Endothelial cell (in vitro differentiated cells): ENCODE measurements around the gene CACFD1. TPM values are rescaled to one million over a fixed set of nuclear protein-coding genes. Genes with fewer than 3 reads are reported as not detected.

ENCODE experiments used
- DNase-seq: peaks from one replicate; pipeline ENCODE4 v3.0.0; 2021; ENCODE audit warnings: low spot score
- H3K27ac Mint-ChIP-seq: one replicate; pipeline ENCODE4 v1.8.0; 2021; ENCODE audit warnings: mixed read lengths, inconsistent platforms; ENCODE audit not compliant: unreplicated experiment
- H3K27me3 Mint-ChIP-seq: one replicate; pipeline ENCODE4 v1.8.0; 2021; ENCODE audit warnings: mild to moderate bottlenecking, moderate library complexity, mixed read lengths, inconsistent platforms; ENCODE audit not compliant: unreplicated experiment
- H3K36me3 Mint-ChIP-seq: one replicate; pipeline ENCODE4 v1.8.0; 2021; ENCODE audit warnings: mild to moderate bottlenecking, low read depth, mixed read lengths, inconsistent platforms; ENCODE audit not compliant: unreplicated experiment
- H3K4me1 Mint-ChIP-seq: one replicate; pipeline ENCODE4 v1.8.0; 2021; ENCODE audit warnings: mild to moderate bottlenecking, mixed read lengths, inconsistent platforms; ENCODE audit not compliant: unreplicated experiment
- H3K4me3 Mint-ChIP-seq: one replicate; pipeline ENCODE4 v1.8.0; 2021; ENCODE audit warnings: mild to moderate bottlenecking, mixed read lengths, inconsistent platforms; ENCODE audit not compliant: unreplicated experiment
- H3K9me3 Mint-ChIP-seq: one replicate; pipeline ENCODE4 v1.8.0; 2021; ENCODE audit warnings: mixed read lengths, inconsistent platforms; ENCODE audit not compliant: unreplicated experiment
- CTCF ChIP-seq: fragments of 200-600 bp; sonication (generic); IDR thresholded peaks from one replicate; pipeline ENCODE4 v1.5.0; 2021; ENCODE audit warnings: antibody characterized with exemption; ENCODE audit not compliant: unreplicated experiment
- total RNA-seq: library from RNA; stranded (reverse); fragmentation: NEBNext Ultra II Directional; extraction: Animal tissue kit (Norgen Biotek cat#: 25700); gene quantifications from one replicate; pipeline ENCODE4 v1.2.1, GENCODE V29; 2021; ENCODE audit not compliant: unreplicated experiment

Gene CACFD1
- total RNA-seq, 1 donor from 2014 or later: 34.3 TPM

GRCh38 chr9:133430244-133430643 is 29.5 kb upstream of the CACFD1 start:
- H3K27me3 Mint-ChIP-seq: peaks cover 4% of the 10 kb centered on the region
- H3K27ac Mint-ChIP-seq: peak overlapping the region; percentile 42
- H3K4me1 Mint-ChIP-seq: peaks cover 2% of the 10 kb centered on the region
- DNase-seq: no peak
- H3K36me3 Mint-ChIP-seq: peaks cover 4% of the 10 kb centered on the region
- H3K9me3 Mint-ChIP-seq: no peaks in the 10 kb centered on the region
- no peak overlapping the region for H3K4me3 Mint-ChIP-seq
- no peak for TF ChIP-seq CTCF

- Mint-ChIP-seq H3K27me3 (peaks cover 1% of the 10 kb centered on the region), H3K4me1 (no peaks in the 10 kb centered on the region), H3K27ac (no peak overlapping the region), H3K9me3 (no peaks in the 10 kb centered on the region), H3K36me3 (peaks cover 4% of the 10 kb centered on the region), H3K4me3 (no peak overlapping the region)
- no peak for TF ChIP-seq CTCF
- DNase-seq: no peak
Measured at GRCh38 chr9:133433351-133433843, 26.4 kb upstream of the CACFD1 start.

GRCh38 chr9:133436681-133437080 is 23.1 kb upstream of the CACFD1 start:
- Mint-ChIP-seq H3K4me3 (no peak overlapping the region), H3K27me3 (peaks cover 6% of the 10 kb centered on the region), H3K36me3 (peaks cover 4% of the 10 kb centered on the region), H3K27ac (no peak overlapping the region), H3K9me3 (no peaks in the 10 kb centered on the region), H3K4me1 (no peaks in the 10 kb centered on the region)
- no peak for DNase-seq
- TF ChIP-seq CTCF: no peak

DNA sequence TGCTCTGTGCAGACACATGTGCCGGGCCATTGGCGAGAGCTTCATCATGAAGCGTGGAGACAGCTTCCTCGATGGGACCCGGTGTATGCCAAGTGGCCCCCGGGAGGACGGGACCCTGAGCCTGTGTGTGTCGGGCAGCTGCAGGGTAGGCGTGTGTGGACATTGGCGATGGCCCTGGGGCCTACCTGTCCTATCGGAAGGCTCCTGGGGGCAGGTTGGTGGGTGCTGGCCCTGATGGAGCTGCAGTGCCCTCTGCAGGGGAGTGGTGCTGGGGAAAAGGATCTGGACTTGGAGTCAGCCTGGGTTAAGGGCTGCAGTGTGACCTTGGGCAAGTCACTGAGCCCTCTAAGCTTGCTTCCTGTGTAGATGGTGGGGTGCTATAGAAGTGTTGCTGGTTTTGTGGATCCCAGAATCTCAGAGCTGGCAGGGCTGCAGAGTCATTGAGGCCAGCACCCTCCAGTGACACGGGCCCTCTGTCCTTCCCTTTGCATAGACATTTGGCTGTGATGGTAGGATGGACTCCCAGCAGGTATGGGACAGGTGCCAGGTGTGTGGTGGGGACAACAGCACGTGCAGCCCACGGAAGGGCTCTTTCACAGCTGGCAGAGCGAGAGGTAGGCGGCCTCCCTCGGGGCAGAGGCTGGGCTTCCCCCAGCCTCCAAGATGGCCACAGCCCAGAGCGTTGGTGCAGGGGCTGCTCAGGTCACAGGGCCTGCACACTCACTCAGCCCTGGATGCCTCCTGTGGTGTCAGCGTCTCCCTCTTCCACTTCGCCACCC is 21.8 kb upstream of the CACFD1 start:
- Mint-ChIP-seq H3K4me3 (no peak overlapping the region), H3K4me1 (no peaks in the 10 kb centered on the region), H3K27me3 (peaks cover 8% of the 10 kb centered on the region), H3K36me3 (no peaks in the 10 kb centered on the region), H3K27ac (no peak overlapping the region), H3K9me3 (no peaks in the 10 kb centered on the region)
- DNase-seq: no peak
- no peak for TF ChIP-seq CTCF

- Mint-ChIP-seq H3K27me3 (peaks cover 12% of the 10 kb centered on the region), H3K36me3 (no peaks in the 10 kb centered on the region), H3K27ac (no peak overlapping the region), H3K9me3 (no peaks in the 10 kb centered on the region), H3K4me3 (no peak overlapping the region), H3K4me1 (no peaks in the 10 kb centered on the region)
- DNase-seq: no peak
- TF ChIP-seq CTCF: no peak
Measured at GRCh38 chr9:133439337-133439736, 20.4 kb upstream of the CACFD1 start.
